Suprapubic skin (tissue), 3 donors: ENCODE data around the gene MLLT6.

Experiments
- CTCF ChIP-seq, 2 donors: fragments of 200-600 bp in 1 of 2; fragments of 450-650 bp in 1 of 2; sonication (generic) in 1 of 2; IDR thresholded peaks; one replicate each; pipeline ENCODE4 v1.5.1; 2016 to 2019; ENCODE audit warnings: antibody characterized with exemption in 2 of 2, mild to moderate bottlenecking in 1 of 2, moderate library complexity in 1 of 2
- POLR2A ChIP-seq, 2 donors: fragments of 450-650 bp; IDR thresholded peaks; one replicate each; pipeline ENCODE4 v1.6.1; 2017; ENCODE audit warnings: antibody characterized with exemption in 2 of 2, mild to moderate bottlenecking in 2 of 2, moderate library complexity in 2 of 2

- no peak for TF ChIP-seq CTCF (IDR thresholded peaks at IDR 0.05)
- no peak for TF ChIP-seq POLR2A (IDR thresholded peaks at IDR 0.05)
These were observed 7.8 kb upstream of the MLLT6 start for GRCh38 chr17:38697061-38697820.
